GM23338 (cell line): Measurements from ENCODE around the gene CIDEB. TPM values are rescaled to one million over a fixed set of nuclear protein-coding genes. Genes with fewer than 3 reads are reported as not detected.

Experiments
- ATAC-seq: fragments of 200-7000 bp; cut with Tn5 transposase; 3 replicates; pipeline ENCODE4 v1.9.1; 2020
- DNase-seq: peaks from one replicate; pipeline ENCODE4 v3.0.0-alpha.2; 2015; ENCODE audit warnings: low spot score
- H2AFZ ChIP-seq: fragments of 200-600 bp; sonication (generic); 2 replicates; pipeline ENCODE4 v1.8.0; 2016; ENCODE audit warnings: antibody characterized with exemption, mild to moderate bottlenecking, moderate library complexity
- H3F3A ChIP-seq: fragments of 200-600 bp; sonication (generic); replicated peaks from 2 replicates; pipeline ENCODE4 v1.8.0; 2017; ENCODE audit warnings: antibody characterized with exemption, mixed run types, low read depth
- H3K27ac ChIP-seq: fragments of 200-600 bp; sonication (generic); 2 replicates; pipeline ENCODE4 v1.6.1; 2016; ENCODE audit warnings: low read depth
- H3K27me3 ChIP-seq: fragments of 200-600 bp; sonication (generic); 2 replicates; pipeline ENCODE4 v1.8.0; 2016; ENCODE audit warnings: mild to moderate bottlenecking, mixed run types, moderate library complexity; ENCODE audit not compliant: insufficient read depth
- H3K36me3 ChIP-seq: fragments of 200-600 bp; sonication (generic); 2 replicates; pipeline ENCODE4 v1.8.0; 2016; ENCODE audit warnings: mild to moderate bottlenecking; ENCODE audit not compliant: insufficient read depth
- H3K4me1 ChIP-seq: fragments of 200-600 bp; sonication (generic); 2 replicates; pipeline ENCODE4 v1.8.0; 2016; ENCODE audit warnings: mild to moderate bottlenecking, moderate library complexity; ENCODE audit not compliant: insufficient read depth
- H3K4me2 ChIP-seq: fragments of 200-600 bp; sonication (generic); 2 replicates; pipeline ENCODE4 v1.7.1; 2017; ENCODE audit warnings: mixed run types
- H3K4me3 ChIP-seq: fragments of 200-600 bp; sonication (generic); 2 replicates; pipeline ENCODE4 v1.6.1; 2016; ENCODE audit warnings: mixed run types
- H3K79me2 ChIP-seq: fragments of 200-600 bp; sonication (generic); replicated peaks from 2 replicates; pipeline ENCODE4 v1.8.0; 2017; ENCODE audit warnings: mild to moderate bottlenecking; ENCODE audit not compliant: insufficient read depth
- H3K9me2 ChIP-seq: fragments of 200-600 bp; sonication (generic); 2 replicates; pipeline ENCODE4 v1.8.0; 2017; ENCODE audit not compliant: insufficient read depth
- H4K20me1 ChIP-seq: fragments of 200-600 bp; sonication (generic); replicated peaks from 2 replicates; pipeline ENCODE4 v1.8.0; 2017; ENCODE audit warnings: mild to moderate bottlenecking; ENCODE audit not compliant: insufficient read depth
- H3K27ac Mint-ChIP-seq: 2 replicates; pipeline ENCODE4 v1.8.0; 2020; ENCODE audit warnings: inconsistent platforms, mild to moderate bottlenecking, moderate library complexity, mixed read lengths
- H3K27me3 Mint-ChIP-seq: 3 replicates; pipeline ENCODE4 v1.8.0; 2022; ENCODE audit warnings: low read depth, mild to moderate bottlenecking, moderate library complexity, mixed read lengths, inconsistent platforms; ENCODE audit not compliant: insufficient read depth, poor library complexity
- H3K36me3 Mint-ChIP-seq: 3 replicates; pipeline ENCODE4 v1.8.0; 2021; ENCODE audit warnings: low read depth, mild to moderate bottlenecking, inconsistent platforms, moderate library complexity, mixed read lengths
- H3K4me1 Mint-ChIP-seq: 3 replicates; pipeline ENCODE4 v1.8.0; 2020; ENCODE audit warnings: mild to moderate bottlenecking, inconsistent platforms, mixed read lengths
- H3K4me3 Mint-ChIP-seq: 3 replicates; pipeline ENCODE4 v1.8.0; 2021; ENCODE audit warnings: moderate library complexity, mild to moderate bottlenecking, inconsistent platforms, mixed read lengths
- H3K9me3 Mint-ChIP-seq: 3 replicates; pipeline ENCODE4 v1.8.0; 2020; ENCODE audit warnings: moderate library complexity, mild to moderate bottlenecking, inconsistent platforms, mixed read lengths
- CREB1 ChIP-seq: fragments of 250-450 bp; sonication (Bioruptor Pico); IDR thresholded peaks from 2 replicates; pipeline ENCODE4 v1.5.0; 2020; ENCODE audit warnings: low read depth, mild to moderate bottlenecking, moderate library complexity
- ETS1 ChIP-seq: IDR thresholded peaks from 2 replicates; pipeline ENCODE4 v1.6.1; 2016; ENCODE audit warnings: antibody characterized with exemption
- EZH2 ChIP-seq: fragments of 200-600 bp; sonication (generic); IDR thresholded peaks from one replicate; pipeline ENCODE4 v1.8.0; 2017; ENCODE audit warnings: antibody characterized with exemption, mild to moderate bottlenecking, low read depth; ENCODE audit not compliant: unreplicated experiment
- EZH2phosphoT487 ChIP-seq: fragments of 200-600 bp; sonication (generic); IDR thresholded peaks from one replicate; pipeline ENCODE4 v1.8.1; 2018; ENCODE audit warnings: antibody characterized with exemption; ENCODE audit not compliant: unreplicated experiment
- JUNB ChIP-seq: IDR thresholded peaks from one replicate; pipeline ENCODE4 v1.6.1; 2016; ENCODE audit warnings: antibody characterized with exemption; ENCODE audit not compliant: unreplicated experiment
- NANOG ChIP-seq: IDR thresholded peaks from 2 replicates; pipeline ENCODE4 v1.6.1; 2016; ENCODE audit warnings: antibody characterized with exemption, borderline replicate concordance
- POLR2AphosphoS5 ChIP-seq: IDR thresholded peaks from 2 replicates; pipeline ENCODE4 v1.6.1; 2016; ENCODE audit warnings: antibody characterized with exemption, low read depth
- REST ChIP-seq: IDR thresholded peaks from one replicate; pipeline ENCODE4 v1.6.1; 2018; ENCODE audit warnings: antibody characterized with exemption; ENCODE audit not compliant: unreplicated experiment
- ZNF114 ChIP-seq: fragments of 250-450 bp; sonication (Bioruptor Pico); IDR thresholded peaks from 2 replicates; pipeline ENCODE4 v1.5.0; 2020; ENCODE audit warnings: mild to moderate bottlenecking, moderate library complexity
- ZNF462 ChIP-seq: fragments of 250-450 bp; sonication (Bioruptor Pico); IDR thresholded peaks from 2 replicates; pipeline ENCODE4 v1.5.0; 2020; ENCODE audit warnings: mild to moderate bottlenecking, moderate library complexity
- polyA plus RNA-seq: library from polyadenylated mRNA; unstranded; fragments of >200 nt; fragmentation: Nextera tagmentation; extraction: Ambion mirVana; gene quantifications from 2 replicates; pipeline ENCODE4 v1.2.1, GENCODE V29; 2016
- total RNA-seq: library from RNA; depleted of rRNA; stranded (reverse); fragments of >200 nt; shearing (Covaris generic); gene quantifications from 2 replicates; pipeline ENCODE4 v1.2.3, GENCODE V29; 2014
- TF ChIP-seq, protein P1 (sequence below), 2 experiments: fragments of 200-600 bp in 1 of 2; sonication (generic) in 1 of 2; conservative IDR thresholded peaks; 2 replicates each; pipeline versions ENCODE4 v1.5.1 to v1.6.1; 2016 to 2017; ENCODE audit warnings: antibody characterized with exemption in 2 of 2, low read depth in 2 of 2, mild to moderate bottlenecking in 2 of 2, moderate library complexity in 1 of 2

Gene CIDEB
- total and polyA plus RNA-seq, 2 experiments from 2014 or later, result 3.4 to 4.6 TPM

DNA sequence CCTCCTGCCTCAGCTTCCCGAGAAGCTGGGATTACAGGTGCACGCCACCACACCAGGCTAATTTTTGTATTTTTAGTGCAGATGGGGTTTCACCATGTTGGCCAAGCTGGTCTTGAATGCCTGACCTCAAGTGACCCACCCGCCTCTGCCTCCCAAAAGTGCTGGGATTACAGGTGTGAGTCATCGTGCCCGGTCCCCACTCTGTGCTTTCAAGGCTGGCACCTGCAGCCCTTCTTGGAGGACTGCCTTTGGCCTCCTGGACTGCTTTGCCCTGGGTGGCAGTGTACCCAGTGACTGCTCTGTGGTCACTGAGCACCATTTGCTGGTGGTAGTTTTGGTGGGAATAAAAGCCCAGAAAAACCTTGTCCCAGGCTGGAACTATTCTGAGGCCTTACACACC is 20.8 kb downstream of the CIDEB start (continued):
- no peak for TF ChIP-seq EZH2
- TF ChIP-seq EZH2phosphoT487, result no peak
- TF ChIP-seq ETS1, result no peak

GRCh38 chr14:24285351-24285750 is 22.4 kb downstream of the CIDEB start:
- H4K20me1 ChIP-seq, result no peaks in the 10 kb centered on the region; the same call in 1 of the 2 replicates
- no peak for ATAC-seq
- Mint-ChIP-seq H3K27me3 (peaks cover 14% of the 10 kb centered on the region), H3K27ac (no peak overlapping the region), H3K36me3 (no peaks in the 10 kb centered on the region; the same call in 1 of the 3 replicates), H3K4me1 (no peaks in the 10 kb centered on the region; the same call in 2 of the 3 replicates), H3K4me3 (no peak overlapping the region), H3K9me3 (no peaks in the 10 kb centered on the region)
- H3K4me2 ChIP-seq, result no peak overlapping the region
- H3K4me3 ChIP-seq, result no peak overlapping the region
- no peaks in the 10 kb centered on the region for H3K9me2 ChIP-seq
- H3K36me3 ChIP-seq, result no peaks in the 10 kb centered on the region
- no peak overlapping the region for H2AFZ ChIP-seq
- H3K27me3 ChIP-seq, result no peaks in the 10 kb centered on the region
- no peaks in the 10 kb centered on the region for H3K79me2 ChIP-seq
- no peaks in the 10 kb centered on the region for H3K4me1 ChIP-seq
- H3F3A ChIP-seq, result no peaks in the 10 kb centered on the region
- no peak overlapping the region for H3K27ac ChIP-seq
- DNase-seq, result no peak
- TF ChIP-seq ZNF462 (CRISPR knock-in tag), result no peak
- TF ChIP-seq JUNB, result no peak
- no peak for TF ChIP-seq NANOG
- TF ChIP-seq EZH2, result no peak
- no peak for TF ChIP-seq ETS1
- TF ChIP-seq, protein P1, sequence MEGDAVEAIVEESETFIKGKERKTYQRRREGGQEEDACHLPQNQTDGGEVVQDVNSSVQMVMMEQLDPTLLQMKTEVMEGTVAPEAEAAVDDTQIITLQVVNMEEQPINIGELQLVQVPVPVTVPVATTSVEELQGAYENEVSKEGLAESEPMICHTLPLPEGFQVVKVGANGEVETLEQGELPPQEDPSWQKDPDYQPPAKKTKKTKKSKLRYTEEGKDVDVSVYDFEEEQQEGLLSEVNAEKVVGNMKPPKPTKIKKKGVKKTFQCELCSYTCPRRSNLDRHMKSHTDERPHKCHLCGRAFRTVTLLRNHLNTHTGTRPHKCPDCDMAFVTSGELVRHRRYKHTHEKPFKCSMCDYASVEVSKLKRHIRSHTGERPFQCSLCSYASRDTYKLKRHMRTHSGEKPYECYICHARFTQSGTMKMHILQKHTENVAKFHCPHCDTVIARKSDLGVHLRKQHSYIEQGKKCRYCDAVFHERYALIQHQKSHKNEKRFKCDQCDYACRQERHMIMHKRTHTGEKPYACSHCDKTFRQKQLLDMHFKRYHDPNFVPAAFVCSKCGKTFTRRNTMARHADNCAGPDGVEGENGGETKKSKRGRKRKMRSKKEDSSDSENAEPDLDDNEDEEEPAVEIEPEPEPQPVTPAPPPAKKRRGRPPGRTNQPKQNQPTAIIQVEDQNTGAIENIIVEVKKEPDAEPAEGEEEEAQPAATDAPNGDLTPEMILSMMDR (conservative IDR thresholded peaks at IDR 0.05; ENCODE audit: low read depth in 2 of 2), result no peak
- no peak for TF ChIP-seq EZH2phosphoT487
- TF ChIP-seq ZNF114 (CRISPR knock-in tag), result no peak
- TF ChIP-seq POLR2AphosphoS5, result no peak
- no peak for TF ChIP-seq CREB1 (CRISPR knock-in tag)
- TF ChIP-seq REST, result no peak
